IMR-90 (cell line): ENCODE results near the gene TMEM145. TPM values are rescaled to one million over a fixed set of nuclear protein-coding genes. Genes with fewer than 3 reads are reported as not detected.

ENCODE experiments used
- ATAC-seq: fragments of 200-7000 bp; cut with Tn5 transposase; 2 replicates; pipeline ENCODE4 v1.9.1; 2020; ENCODE audit warnings: low read depth, mild to moderate bottlenecking, moderate library complexity
- BruUV-seq: library from RNA; stranded (reverse); fragments of 400-500 nt; replicated peaks from 2 replicates; lab custom pipeline; 2021; lab: Mats Ljungman, UMichigan
- CTCF ChIA-PET: fragments of 300-600 bp; formaldehyde crosslinking; extraction: SDS; loops from one replicate; lab custom pipeline; 2021; ENCODE audit warnings: antibody characterized with exemption; lab: Yijun Ruan, JAX
- POLR2A ChIA-PET: fragments of 300-600 bp; sonication (Branson Sonifier 250); formaldehyde crosslinking; loops from one replicate; lab custom pipeline; 2022; ENCODE audit warnings: antibody characterized with exemption; ENCODE audit not compliant: unreplicated experiment; lab: Charles Lee
- DNase-seq: peaks from one replicate; pipeline ENCODE4 v3.0.0; 2013
- H2AFZ ChIP-seq: replicated peaks from 2 replicates; pipeline ENCODE3; 2013; ENCODE audit warnings: low read length, mild to moderate bottlenecking; ENCODE audit not compliant: poor library complexity
- H2AK5ac ChIP-seq: 2 replicates; pipeline ENCODE4 v1.6.1; 2013; ENCODE audit warnings: low read depth, low read length, inconsistent platforms
- H2AK9ac ChIP-seq: replicated peaks from 2 replicates; pipeline ENCODE3; 2013; ENCODE audit warnings: mild to moderate bottlenecking, low read depth, low read length, moderate library complexity; ENCODE audit not compliant: poor library complexity
- H2BK120ac ChIP-seq: 2 replicates; pipeline ENCODE4 v1.6.1; 2013; ENCODE audit warnings: low read depth, low read length, inconsistent platforms
- H2BK15ac ChIP-seq: 3 replicates; pipeline ENCODE4 v1.6.1; 2013; ENCODE audit warnings: low read depth, low read length, inconsistent platforms
- H2BK20ac ChIP-seq: 2 replicates; pipeline ENCODE4 v1.6.1; 2013; ENCODE audit warnings: low read depth, mild to moderate bottlenecking, inconsistent platforms, low read length, moderate library complexity
- H2BK5ac ChIP-seq: 2 replicates; pipeline ENCODE4 v1.6.1; 2013; ENCODE audit warnings: mild to moderate bottlenecking, low read depth, low read length, inconsistent platforms; ENCODE audit not compliant: poor library complexity, severe bottlenecking
- H3K14ac ChIP-seq: replicated peaks from 2 replicates; pipeline ENCODE4 v1.6.1; 2013; ENCODE audit warnings: low read depth, low read length, inconsistent platforms
- H3K18ac ChIP-seq: 2 replicates; pipeline ENCODE4 v1.6.1; 2013; ENCODE audit warnings: low read depth, low read length, control low read depth
- H3K23ac ChIP-seq: 2 replicates; pipeline ENCODE4 v1.6.1; 2013; ENCODE audit warnings: low read depth, low read length, inconsistent platforms
- H3K27ac ChIP-seq: 2 replicates; pipeline ENCODE4 v1.5.1; 2013; ENCODE audit warnings: mild to moderate bottlenecking, control low read depth, low read length; ENCODE audit not compliant: insufficient read depth
- H3K27me3 ChIP-seq: 2 replicates; pipeline ENCODE4 v1.6.1; 2013; ENCODE audit warnings: low read length; ENCODE audit not compliant: control insufficient read depth, insufficient read depth
- H3K36me3 ChIP-seq: 2 replicates; pipeline ENCODE4 v1.6.1; 2013; ENCODE audit warnings: low read length, mixed read lengths; ENCODE audit not compliant: control insufficient read depth, insufficient read depth
- H3K4ac ChIP-seq: 2 replicates; pipeline ENCODE4 v1.6.1; 2013; ENCODE audit warnings: low read depth, low read length, inconsistent platforms
- H3K4me1 ChIP-seq: 2 replicates; pipeline ENCODE4 v1.6.1; 2013; ENCODE audit warnings: low read length, mixed read lengths; ENCODE audit not compliant: control insufficient read depth, insufficient read depth
- H3K4me2 ChIP-seq: 2 replicates; pipeline ENCODE4 v1.6.1; 2013; ENCODE audit warnings: low read depth, mild to moderate bottlenecking, control low read depth, low read length, moderate library complexity
- H3K4me3 ChIP-seq: 2 replicates; pipeline ENCODE4 v1.5.1; 2013; ENCODE audit warnings: low read depth, mild to moderate bottlenecking, control low read depth, low read length, moderate library complexity; ENCODE audit not compliant: insufficient read depth
- H3K56ac ChIP-seq: 2 replicates; pipeline ENCODE4 v1.6.1; 2013; ENCODE audit warnings: low read length, inconsistent platforms; ENCODE audit not compliant: insufficient read depth; ENCODE audit errors: extremely low read depth
- H3K79me1 ChIP-seq, 2 experiments: 2 replicates each; pipeline ENCODE4 v1.6.1; 2013; ENCODE audit warnings: low read length in 2 of 2, inconsistent platforms in 1 of 2, low read depth in 1 of 2
- H3K9ac ChIP-seq: 2 replicates; pipeline ENCODE4 v1.6.1; 2013; ENCODE audit warnings: low read depth, low read length, control low read depth
- H3K9me1 ChIP-seq: 2 replicates; pipeline ENCODE4 v1.6.1; 2013; ENCODE audit warnings: low read length, inconsistent platforms; ENCODE audit not compliant: insufficient read depth
- H3K9me3 ChIP-seq: 2 replicates; pipeline ENCODE4 v1.6.1; 2013; ENCODE audit warnings: low read length; ENCODE audit not compliant: control insufficient read depth, insufficient read depth
- H4K20me1 ChIP-seq: 2 replicates; pipeline ENCODE4 v1.6.1; 2013; ENCODE audit warnings: low read length, inconsistent platforms; ENCODE audit not compliant: insufficient read depth
- H4K5ac ChIP-seq: 2 replicates; pipeline ENCODE4 v1.6.1; 2013; ENCODE audit warnings: mild to moderate bottlenecking, low read depth, low read length, control low read depth
- H4K8ac ChIP-seq, 2 experiments: 2 replicates each; pipeline ENCODE4 v1.6.1; 2013; ENCODE audit warnings: low read depth in 2 of 2, low read length in 2 of 2, control low read depth in 1 of 2, inconsistent platforms in 1 of 2
- H4K91ac ChIP-seq: 2 replicates; pipeline ENCODE4 v1.6.1; 2013; ENCODE audit warnings: low read depth, low read length, inconsistent platforms; ENCODE audit not compliant: insufficient read depth
- CEBPB ChIP-seq: IDR thresholded peaks from 2 replicates; pipeline ENCODE4 v1.6.1; 2012; ENCODE audit warnings: low read depth, low read length, improper control_type of control experiment
- CTCF ChIP-seq: conservative IDR thresholded peaks from 2 replicates; pipeline ENCODE4 v1.5.1; 2012; ENCODE audit warnings: mild to moderate bottlenecking, low read depth, low read length, improper control_type of control experiment
- FOS ChIP-seq: fragments of 150-350 bp; IDR thresholded peaks from 2 replicates; pipeline ENCODE4 v1.6.1; 2016; ENCODE audit warnings: low read depth, low read length
- MAZ ChIP-seq: IDR thresholded peaks from 2 replicates; pipeline ENCODE4 v1.6.1; 2012; ENCODE audit warnings: low read depth, mild to moderate bottlenecking, low read length, improper control_type of control experiment, moderate library complexity, borderline replicate concordance
- MXI1 ChIP-seq: IDR thresholded peaks from 2 replicates; pipeline ENCODE4 v1.6.1; 2012; ENCODE audit warnings: low read depth, mild to moderate bottlenecking, low read length, moderate library complexity, borderline replicate concordance
- POLR2A ChIP-seq: IDR thresholded peaks from 2 replicates; pipeline ENCODE4 v1.6.1; 2012; ENCODE audit warnings: mild to moderate bottlenecking, low read depth, low read length
- RAD21 ChIP-seq: IDR thresholded peaks from 2 replicates; pipeline ENCODE4 v1.6.1; 2012; ENCODE audit warnings: low read length, improper control_type of control experiment
- RFX5 ChIP-seq: IDR thresholded peaks from 2 replicates; pipeline ENCODE4 v1.8.0; 2012; ENCODE audit warnings: low read depth, mild to moderate bottlenecking, low read length, moderate library complexity
- WGBS, 2 experiments: methylation state at CpG; one replicate each; pipeline versions ENCODE4 v1.1.5 to v1.1.7; 2013; ENCODE audit warnings: missing lambda C conversion rate in 2 of 2; ENCODE audit not compliant: insufficient read length in 1 of 2; ENCODE audit errors: extremely low coverage in 2 of 2; 5-methylcytosine and 5-hydroxymethylcytosine counted together
- dilution Hi-C: fragments of 300-500 bp; cut with HindIII; formaldehyde crosslinking; loops from one replicate; pipeline ENCODE4 v1.14.3; 2018; ENCODE audit warnings: low sequenced_read_pairs; ENCODE audit not compliant: unreplicated experiment
- in situ Hi-C: fragments of 300-500 bp; cut with MboI; formaldehyde crosslinking; loops from 3 replicates; pipeline ENCODE4 v1.14.3; 2019; ENCODE audit warnings: low sequenced_read_pairs, inconsistent platforms, mixed read lengths
- intact Hi-C: fragments of 100-400 bp; cut with micrococcal nuclease; formaldehyde crosslinking; loops from 2 replicates; pipeline ENCODE4 v1.10.0; 2022
- polyA plus RNA-seq, 3 experiments: library from polyadenylated mRNA; depleted of rRNA; stranded (reverse); fragments of >200 nt; gene quantifications; 2 replicates each; pipeline ENCODE4 v1.2.3, GENCODE V29; 2012; ENCODE audit warnings: low replicate concordance in 1 of 3
- total RNA-seq: library from RNA; depleted of rRNA; stranded (reverse); fragments of >200 nt; gene quantifications from 2 replicates; pipeline ENCODE4 v1.2.3, GENCODE V29; 2012

TMEM145 gene
- total and polyA plus RNA-seq, 2 of the 4 experiments (the other 2 are of a cell fraction) = under 0.01 to 0.41 TPM

- Histone ChIP-seq H3K27ac (no peak overlapping the region), H3K4me2 (no peak overlapping the region), H3K79me1 (no peaks in the 10 kb centered on the region), H3K4me1 (no peaks in the 10 kb centered on the region; the same call in 1 of the 2 replicates), H2BK15ac (no peak overlapping the region), H3K9ac (no peak overlapping the region), H3K9me3 (no peaks in the 10 kb centered on the region), H3K14ac (no peak overlapping the region), H3K23ac (no peak overlapping the region), H4K91ac (no peak overlapping the region), H3K56ac (no peak overlapping the region), H3K4me3 (no peak overlapping the region), H2BK120ac (no peak overlapping the region), H2BK5ac (no peak overlapping the region), H4K5ac (no peak overlapping the region), H3K4ac (no peak overlapping the region), H3K27me3 (no peaks in the 10 kb centered on the region), H3K18ac (no peak overlapping the region), H3K36me3 (peaks cover 23% of the 10 kb centered on the region), H2BK20ac (no peak overlapping the region), H2AFZ (no peak overlapping the region), H4K20me1 (no peaks in the 10 kb centered on the region), H2AK5ac (no peak overlapping the region), H3K9me1 (0 out of 2 replicates have a peak, but pooled peaks cover 4% of the 10 kb centered on the region), H2AK9ac (no peak overlapping the region), H4K8ac (no peak overlapping the region)
- intact Hi-C loops = no loop called here
- DNase-seq (no peak), ATAC-seq (no peak)
- TF ChIP-seq FOS = no peak
- no peak for TF ChIP-seq RFX5
- no peak for TF ChIP-seq CEBPB
- TF ChIP-seq RAD21 = no peak
- no peak for TF ChIP-seq MXI1
- no peak for TF ChIP-seq POLR2A
- no peak for TF ChIP-seq CTCF
- TF ChIP-seq MAZ = no peak
- WGBS, 2 experiments = 92% methylated on average over 10 of the region's 14 CpGs; no CpG with 5 or more reads in 1 of the 2 experiments
- ChIA-PET CTCF (no interaction called here), POLR2A (no interaction called here)
- dilution Hi-C loops = no loop called here
- in situ Hi-C loops = no loop called here
- no TSS peak for BruUV-seq
Measured at GRCh38 chr19:42349378-42350107, 36.4 kb downstream of the TMEM145 start.
